ENCODE measurements around the gene GPR137B.
"Not testable (repeated sequence)": the region's sequence is repeated elsewhere in the genome, so short reads cannot be mapped to it uniquely, and the experiment has no call there.

The GPR137B gene

DNA sequence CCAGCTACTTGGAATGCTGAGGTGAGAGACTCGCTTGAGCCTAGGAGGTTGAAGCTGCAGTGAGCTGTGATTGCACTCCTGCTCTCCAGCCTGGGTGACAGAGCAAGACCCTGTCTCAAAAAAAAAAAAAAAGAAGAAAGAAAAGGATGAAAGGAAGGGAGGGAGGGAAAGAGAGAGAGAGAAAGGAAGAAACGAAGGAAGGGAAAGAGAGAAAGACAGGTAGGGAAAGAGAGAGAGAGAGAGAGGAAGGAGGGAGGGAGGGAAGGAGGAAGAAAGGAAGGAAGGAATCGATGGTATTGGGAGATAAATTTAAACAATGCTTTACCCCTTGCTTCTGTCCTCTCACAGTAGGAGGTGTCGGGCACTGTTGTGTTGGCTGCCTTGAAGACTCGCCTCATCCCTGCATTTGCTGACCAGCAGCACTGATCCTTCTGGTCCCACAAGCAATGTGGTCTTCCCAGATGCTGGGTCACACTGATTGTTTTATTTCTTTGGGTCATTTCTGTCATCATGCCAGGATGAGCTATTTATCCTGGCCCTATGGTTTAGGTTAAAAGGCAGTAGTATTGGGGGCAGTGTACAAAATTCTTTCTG lies 30.9 kb downstream of the GPR137B start:
- H3K27ac ChIP-seq: no peak overlapping the region
- TF ChIP-seq, protein P1, sequence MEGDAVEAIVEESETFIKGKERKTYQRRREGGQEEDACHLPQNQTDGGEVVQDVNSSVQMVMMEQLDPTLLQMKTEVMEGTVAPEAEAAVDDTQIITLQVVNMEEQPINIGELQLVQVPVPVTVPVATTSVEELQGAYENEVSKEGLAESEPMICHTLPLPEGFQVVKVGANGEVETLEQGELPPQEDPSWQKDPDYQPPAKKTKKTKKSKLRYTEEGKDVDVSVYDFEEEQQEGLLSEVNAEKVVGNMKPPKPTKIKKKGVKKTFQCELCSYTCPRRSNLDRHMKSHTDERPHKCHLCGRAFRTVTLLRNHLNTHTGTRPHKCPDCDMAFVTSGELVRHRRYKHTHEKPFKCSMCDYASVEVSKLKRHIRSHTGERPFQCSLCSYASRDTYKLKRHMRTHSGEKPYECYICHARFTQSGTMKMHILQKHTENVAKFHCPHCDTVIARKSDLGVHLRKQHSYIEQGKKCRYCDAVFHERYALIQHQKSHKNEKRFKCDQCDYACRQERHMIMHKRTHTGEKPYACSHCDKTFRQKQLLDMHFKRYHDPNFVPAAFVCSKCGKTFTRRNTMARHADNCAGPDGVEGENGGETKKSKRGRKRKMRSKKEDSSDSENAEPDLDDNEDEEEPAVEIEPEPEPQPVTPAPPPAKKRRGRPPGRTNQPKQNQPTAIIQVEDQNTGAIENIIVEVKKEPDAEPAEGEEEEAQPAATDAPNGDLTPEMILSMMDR (IDR thresholded peaks at IDR 0.05): no peak
- TF ChIP-seq ZFX (IDR thresholded peaks at IDR 0.05; ENCODE audit: borderline replicate concordance): no peak

DNA sequence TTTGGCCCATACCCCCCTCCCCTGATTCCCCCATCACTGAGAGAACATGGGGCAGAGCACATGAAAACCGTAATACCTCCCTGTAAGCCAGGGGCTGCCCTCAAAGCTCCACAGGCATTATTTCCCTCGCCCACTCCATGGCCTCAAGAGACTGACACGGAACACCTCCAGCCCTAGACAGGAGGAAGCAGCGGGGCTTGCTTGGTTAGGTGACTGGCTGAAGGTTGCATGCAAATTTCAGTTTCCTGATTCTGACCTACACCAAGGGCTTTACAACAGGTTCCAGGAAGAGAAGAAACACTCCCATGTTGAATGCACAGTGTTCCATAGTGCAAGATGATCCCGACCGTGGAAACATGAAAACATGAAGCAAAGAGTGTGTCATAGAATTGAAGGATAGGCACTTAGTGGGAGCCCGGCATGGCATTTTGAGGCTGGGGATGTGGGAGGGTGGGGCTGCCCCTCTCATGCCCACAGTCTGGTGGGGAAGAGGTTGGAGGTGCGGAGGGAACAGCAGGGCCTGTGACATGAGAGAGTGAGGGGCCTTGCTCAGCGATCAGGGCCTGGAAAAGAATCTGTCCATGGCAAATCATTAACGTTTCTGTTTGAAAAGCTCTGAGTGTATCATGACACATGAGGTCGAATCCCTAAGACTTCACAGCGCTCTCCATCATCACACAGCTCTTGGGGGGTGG lies 33.5 kb downstream of the GPR137B start:
- no peak overlapping the region for H3K27ac ChIP-seq
- TF ChIP-seq, protein P1 (IDR thresholded peaks at IDR 0.05): no peak
- no peak for TF ChIP-seq ZFX (IDR thresholded peaks at IDR 0.05; ENCODE audit: borderline replicate concordance)

- no peak overlapping the region for H3K27ac ChIP-seq
- TF ChIP-seq, protein P1 (IDR thresholded peaks at IDR 0.05): no peak
- TF ChIP-seq ZFX (IDR thresholded peaks at IDR 0.05; ENCODE audit: borderline replicate concordance): no peak
These were observed 34.3 kb downstream of the GPR137B start for GRCh38 chr1:236176337-236177336.

- no peak overlapping the region for H3K27ac ChIP-seq
- TF ChIP-seq, protein P1 (IDR thresholded peaks at IDR 0.05): no peak
- no peak for TF ChIP-seq ZFX (IDR thresholded peaks at IDR 0.05; ENCODE audit: borderline replicate concordance)
These were observed 37.3 kb downstream of the GPR137B start for GRCh38 chr1:236179634-236180033.

GRCh38 chr1:236181059-236181458 lies 38.7 kb downstream of the GPR137B start:
- TF ChIP-seq ZFX (IDR thresholded peaks at IDR 0.05; ENCODE audit: borderline replicate concordance): no peak
- TF ChIP-seq, protein P1 (IDR thresholded peaks at IDR 0.05): no peak
- H3K27ac ChIP-seq: no peak overlapping the region

DNA sequence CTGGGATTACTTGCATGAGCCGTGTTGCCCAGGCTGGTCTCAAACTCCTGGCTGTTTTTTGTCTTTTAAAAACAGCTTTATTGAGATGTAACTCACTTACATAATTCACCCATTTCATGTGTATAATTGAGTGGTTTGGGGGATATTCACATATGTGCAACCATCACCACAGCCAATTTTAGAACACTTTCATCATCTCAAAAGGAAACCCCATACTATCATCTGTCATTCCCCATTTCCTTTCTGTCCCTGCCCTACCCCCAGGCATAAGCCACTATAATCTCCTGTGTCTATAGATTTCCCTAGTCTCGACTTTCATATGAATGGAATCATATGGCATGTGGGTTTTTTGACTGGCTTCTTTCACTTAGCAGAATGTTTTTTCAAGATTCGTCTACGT lies 43.3 kb downstream of the GPR137B start:
- TF ChIP-seq, protein P1 (IDR thresholded peaks at IDR 0.05): no peak
- TF ChIP-seq ZFX (IDR thresholded peaks at IDR 0.05; ENCODE audit: borderline replicate concordance): no peak
- no peak overlapping the region for H3K27ac ChIP-seq

GRCh38 chr1:236186471-236186870 lies 44.1 kb downstream of the GPR137B start:
- H3K27ac ChIP-seq: not testable (repeated sequence)

DNA sequence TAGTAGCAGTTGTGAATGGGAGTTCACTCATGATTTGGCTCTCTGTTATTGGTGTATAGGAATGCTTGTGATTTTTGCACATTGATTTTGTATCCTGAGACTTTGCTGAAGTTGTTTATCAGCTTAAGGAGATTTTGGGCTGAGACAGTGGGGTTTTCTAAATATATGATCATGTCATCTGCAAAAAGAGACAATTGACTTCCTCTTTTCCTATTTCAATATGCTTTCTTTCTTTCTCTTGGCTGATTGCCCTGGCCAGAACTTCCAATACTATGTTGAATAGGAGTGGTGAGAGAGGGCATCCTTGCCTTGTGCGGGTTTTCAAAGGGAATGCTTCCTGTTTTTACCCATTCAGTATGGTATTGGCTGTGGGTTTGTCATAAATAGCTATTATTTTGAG lies 45.7 kb downstream of the GPR137B start:
- H3K27ac ChIP-seq: not testable (repeated sequence)
